ENCODE data around the gene LPO. TPM values are rescaled to one million over a fixed set of nuclear protein-coding genes. Genes with fewer than 3 reads are reported as not detected.

LPO gene
- total RNA-seq, 1 experiment from 2014 or later: not detected

DNA sequence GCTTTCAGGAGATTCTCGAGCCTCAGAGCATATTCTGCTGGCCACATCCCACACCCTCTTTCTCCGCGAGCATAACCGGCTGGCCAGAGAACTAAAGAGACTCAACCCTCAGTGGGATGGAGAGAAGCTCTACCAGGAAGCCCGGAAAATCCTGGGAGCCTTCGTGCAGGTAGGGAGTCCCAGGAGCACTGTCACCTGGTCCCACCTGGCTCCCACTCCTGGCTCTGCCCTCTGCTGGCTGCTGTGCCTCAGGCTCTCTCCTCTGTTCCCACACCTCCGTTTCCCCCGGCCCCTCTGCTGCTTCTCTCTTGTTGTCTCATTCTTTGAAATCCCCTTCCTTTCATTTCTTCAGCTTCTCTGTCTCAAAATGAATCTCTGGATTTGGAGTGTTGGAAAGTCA, 16.4 kb downstream of the LPO start:
- BruUV-seq (replicated peaks): no TSS peak
- intact Hi-C loops (cut with micrococcal nuclease; ENCODE audit: unreplicated experiment): no loop called here
- no peaks in the 10 kb centered on the region for H3K4me1 Mint-ChIP-seq (ENCODE audit: low read depth, unreplicated experiment)
- CTCF ChIA-PET: no interaction called here
- no peaks in the 10 kb centered on the region for H3K36me3 Mint-ChIP-seq (ENCODE audit: insufficient read depth, unreplicated experiment)
- no peaks in the 10 kb centered on the region for H3K9me3 Mint-ChIP-seq (ENCODE audit: low read depth, unreplicated experiment)
- TF ChIP-seq, protein P1, sequence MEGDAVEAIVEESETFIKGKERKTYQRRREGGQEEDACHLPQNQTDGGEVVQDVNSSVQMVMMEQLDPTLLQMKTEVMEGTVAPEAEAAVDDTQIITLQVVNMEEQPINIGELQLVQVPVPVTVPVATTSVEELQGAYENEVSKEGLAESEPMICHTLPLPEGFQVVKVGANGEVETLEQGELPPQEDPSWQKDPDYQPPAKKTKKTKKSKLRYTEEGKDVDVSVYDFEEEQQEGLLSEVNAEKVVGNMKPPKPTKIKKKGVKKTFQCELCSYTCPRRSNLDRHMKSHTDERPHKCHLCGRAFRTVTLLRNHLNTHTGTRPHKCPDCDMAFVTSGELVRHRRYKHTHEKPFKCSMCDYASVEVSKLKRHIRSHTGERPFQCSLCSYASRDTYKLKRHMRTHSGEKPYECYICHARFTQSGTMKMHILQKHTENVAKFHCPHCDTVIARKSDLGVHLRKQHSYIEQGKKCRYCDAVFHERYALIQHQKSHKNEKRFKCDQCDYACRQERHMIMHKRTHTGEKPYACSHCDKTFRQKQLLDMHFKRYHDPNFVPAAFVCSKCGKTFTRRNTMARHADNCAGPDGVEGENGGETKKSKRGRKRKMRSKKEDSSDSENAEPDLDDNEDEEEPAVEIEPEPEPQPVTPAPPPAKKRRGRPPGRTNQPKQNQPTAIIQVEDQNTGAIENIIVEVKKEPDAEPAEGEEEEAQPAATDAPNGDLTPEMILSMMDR (IDR thresholded peaks at IDR 0.05; ENCODE audit: unreplicated experiment): no peak
- no peak overlapping the region for H3K4me3 Mint-ChIP-seq (ENCODE audit: low read depth, unreplicated experiment)
- no peak overlapping the region for H3K27ac Mint-ChIP-seq (ENCODE audit: unreplicated experiment)
- H3K27me3 Mint-ChIP-seq (ENCODE audit: unreplicated experiment): peaks cover 91% of the 10 kb centered on the region
- DNase-seq: peak; percentile 25

- CTCF ChIA-PET: no interaction called here
- H3K9me3 Mint-ChIP-seq (ENCODE audit: low read depth, unreplicated experiment): no peaks in the 10 kb centered on the region
- H3K4me1 Mint-ChIP-seq (ENCODE audit: low read depth, unreplicated experiment): no peaks in the 10 kb centered on the region
- intact Hi-C loops (cut with micrococcal nuclease; ENCODE audit: unreplicated experiment): no loop called here
- no peak overlapping the region for H3K4me3 Mint-ChIP-seq (ENCODE audit: low read depth, unreplicated experiment)
- H3K27me3 Mint-ChIP-seq (ENCODE audit: unreplicated experiment): peaks cover 100% of the 10 kb centered on the region
- no peak for DNase-seq
- BruUV-seq (replicated peaks): no TSS peak
- no peak overlapping the region for H3K27ac Mint-ChIP-seq (ENCODE audit: unreplicated experiment)
- TF ChIP-seq, protein P1 (IDR thresholded peaks at IDR 0.05; ENCODE audit: unreplicated experiment): no peak
- no peaks in the 10 kb centered on the region for H3K36me3 Mint-ChIP-seq (ENCODE audit: insufficient read depth, unreplicated experiment)
These were observed 23.8 kb downstream of the LPO start for GRCh38 chr17:58262149-58262548.

DNA sequence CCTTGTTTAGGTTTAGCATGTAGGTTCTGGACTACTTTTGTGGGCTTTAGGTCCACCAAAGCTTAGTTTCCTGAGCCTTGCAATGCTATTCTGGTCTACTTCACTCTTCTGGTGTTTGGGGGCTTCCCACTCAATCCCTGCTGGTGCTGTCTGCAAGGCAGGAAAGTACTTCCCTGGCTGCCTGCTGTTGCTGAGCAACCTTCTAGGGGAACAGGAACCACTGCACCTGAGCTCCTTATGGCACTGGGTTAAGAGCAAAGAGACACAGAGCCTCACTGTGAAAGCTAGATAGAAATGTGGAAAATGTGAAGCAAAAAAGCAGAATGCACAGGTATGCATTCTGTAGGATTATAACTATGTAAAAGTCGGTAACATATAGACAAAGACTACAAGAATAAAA, 25.4 kb downstream of the LPO start:
- H3K9me3 Mint-ChIP-seq (ENCODE audit: low read depth, unreplicated experiment): no peaks in the 10 kb centered on the region
- H3K4me1 Mint-ChIP-seq (ENCODE audit: low read depth, unreplicated experiment): no peaks in the 10 kb centered on the region
- no peak overlapping the region for H3K4me3 Mint-ChIP-seq (ENCODE audit: low read depth, unreplicated experiment)
- TF ChIP-seq, protein P1 (IDR thresholded peaks at IDR 0.05; ENCODE audit: unreplicated experiment): no peak
- CTCF ChIA-PET: no interaction called here
- no peak overlapping the region for H3K27ac Mint-ChIP-seq (ENCODE audit: unreplicated experiment)
- no peak for DNase-seq
- H3K27me3 Mint-ChIP-seq (ENCODE audit: unreplicated experiment): peaks cover 98% of the 10 kb centered on the region
- H3K36me3 Mint-ChIP-seq (ENCODE audit: insufficient read depth, unreplicated experiment): no peaks in the 10 kb centered on the region
- no TSS peak for BruUV-seq (replicated peaks)
- intact Hi-C loops (cut with micrococcal nuclease; ENCODE audit: unreplicated experiment): no loop called here

DNA sequence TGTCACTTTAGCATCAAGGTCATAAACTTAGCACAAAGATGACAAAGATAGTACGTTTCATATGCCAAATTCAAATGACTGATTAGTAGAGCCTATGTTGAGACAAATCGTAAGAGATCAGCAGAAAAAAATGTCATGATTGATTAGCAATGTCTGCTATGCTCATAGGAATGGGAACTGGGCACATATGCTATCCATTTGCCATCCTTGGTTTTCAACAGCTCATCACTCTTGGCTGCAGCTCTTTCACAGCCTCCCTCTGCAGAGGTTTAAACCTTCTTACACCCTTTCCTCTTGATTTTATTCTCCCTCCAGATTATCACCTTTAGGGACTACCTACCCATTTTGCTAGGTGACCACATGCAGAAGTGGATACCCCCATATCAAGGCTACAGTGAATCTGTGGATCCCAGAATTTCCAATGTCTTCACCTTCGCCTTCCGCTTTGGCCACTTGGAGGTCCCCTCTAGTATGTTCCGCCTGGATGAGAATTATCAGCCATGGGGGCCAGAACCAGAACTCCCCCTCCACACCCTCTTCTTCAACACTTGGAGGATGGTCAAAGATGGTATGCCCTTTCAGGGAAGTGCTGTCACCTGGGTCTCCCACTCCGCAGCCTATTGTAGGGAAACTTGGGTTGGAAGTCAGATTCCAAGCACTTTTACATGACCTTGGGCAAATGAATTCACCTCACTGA, 26.2 kb downstream of the LPO start:
- intact Hi-C loops (cut with micrococcal nuclease; ENCODE audit: unreplicated experiment): no loop called here
- CTCF ChIA-PET: interaction anchor here (0.6 kb wide), 1 partner anchor 45 kb away, joined by 6 read pairs; no protein-coding TSS in a partner anchor
- Mint-ChIP-seq H3K36me3 (ENCODE audit: insufficient read depth, unreplicated experiment) (no peaks in the 10 kb centered on the region), H3K27me3 (ENCODE audit: unreplicated experiment) (peaks cover 98% of the 10 kb centered on the region), H3K4me3 (ENCODE audit: low read depth, unreplicated experiment) (no peak overlapping the region), H3K4me1 (ENCODE audit: low read depth, unreplicated experiment) (no peaks in the 10 kb centered on the region), H3K9me3 (ENCODE audit: low read depth, unreplicated experiment) (no peaks in the 10 kb centered on the region), H3K27ac (ENCODE audit: unreplicated experiment) (no peak overlapping the region)
- BruUV-seq (replicated peaks): no TSS peak
- DNase-seq: no peak
- TF ChIP-seq, protein P1 (IDR thresholded peaks at IDR 0.05; ENCODE audit: unreplicated experiment): no peak
